IPS-15b (cell line): ENCODE results near the gene HINFP.
"Not testable (repeated sequence)": the region's sequence is repeated elsewhere in the genome, so short reads cannot be mapped to it uniquely, and the experiment has no call there.

Experiments used
- H3K27me3 ChIP-seq: one replicate; pipeline ENCODE4 v1.6.1; 2013; ENCODE audit warnings: low read length; ENCODE audit not compliant: control insufficient read depth, insufficient read depth
- H3K36me3 ChIP-seq: one replicate; pipeline ENCODE4 v1.6.1; 2013; ENCODE audit warnings: low read length; ENCODE audit not compliant: control insufficient read depth, insufficient read depth
- H3K4me1 ChIP-seq: one replicate; pipeline ENCODE4 v1.6.1; 2013; ENCODE audit warnings: mild to moderate bottlenecking, low read length; ENCODE audit not compliant: control insufficient read depth, insufficient read depth
- H3K4me3 ChIP-seq: one replicate; pipeline ENCODE4 v1.5.1; 2013; ENCODE audit warnings: low read depth, low read length
- H3K9ac ChIP-seq: one replicate; pipeline ENCODE4 v1.6.1; 2013; ENCODE audit warnings: low read depth, mild to moderate bottlenecking, low read length
- H3K9me3 ChIP-seq: one replicate; pipeline ENCODE4 v1.6.1; 2013; ENCODE audit warnings: mild to moderate bottlenecking, low read length; ENCODE audit not compliant: control insufficient read depth, insufficient read depth

HINFP gene

GRCh38 chr11:119168471-119169281 is 47.3 kb downstream of the HINFP start, which contains the start of gene NLRX1:
TSS of gene NLRX1 (plus strand) at chr11:119168725. CDS start at chr11:119171404, 2,679 bp downstream.
- H3K4me1 ChIP-seq, result peaks cover 8% of the 10 kb centered on the region
- H3K9ac ChIP-seq, result peak within 1 kb of the TSS; percentile 81
- H3K9me3 ChIP-seq, result no peaks in the 10 kb centered on the region
- H3K36me3 ChIP-seq, result peaks cover 3% of the 10 kb centered on the region
- no peaks in the 10 kb centered on the region for H3K27me3 ChIP-seq
- H3K4me3 ChIP-seq, result peak within 1 kb of the TSS; percentile 84

GRCh38 chr11:119169282-119169719 is 47.9 kb downstream of the HINFP start:
- H3K36me3 ChIP-seq, result peaks cover 7% of the 10 kb centered on the region
- H3K27me3 ChIP-seq, result no peaks in the 10 kb centered on the region
- H3K9me3 ChIP-seq, result no peaks in the 10 kb centered on the region
- peak overlapping the region; percentile 81 for H3K9ac ChIP-seq
- H3K4me3 ChIP-seq, result peak overlapping the region; percentile 84
- peaks cover 8% of the 10 kb centered on the region for H3K4me1 ChIP-seq

- H3K9me3 ChIP-seq, result no peaks in the 10 kb centered on the region
- no peaks in the 10 kb centered on the region for H3K27me3 ChIP-seq
- no peak overlapping the region for H3K4me3 ChIP-seq
- H3K9ac ChIP-seq, result no peak overlapping the region
- H3K4me1 ChIP-seq, result peaks cover 5% of the 10 kb centered on the region
- peaks cover 11% of the 10 kb centered on the region for H3K36me3 ChIP-seq
Observed at GRCh38 chr11:119172513-119172912, 51.1 kb downstream of the HINFP start.

- Histone ChIP-seq H3K9me3 (no peaks in the 10 kb centered on the region), H3K4me1 (no peaks in the 10 kb centered on the region), H3K4me3 (no peak overlapping the region), H3K27me3 (no peaks in the 10 kb centered on the region), H3K9ac (no peak overlapping the region), H3K36me3 (peaks cover 13% of the 10 kb centered on the region)
Observed at GRCh38 chr11:119173453-119173852, 52.1 kb downstream of the HINFP start.

- no peaks in the 10 kb centered on the region for H3K4me1 ChIP-seq
- no peak overlapping the region for H3K9ac ChIP-seq
- no peaks in the 10 kb centered on the region for H3K27me3 ChIP-seq
- no peak overlapping the region for H3K4me3 ChIP-seq
- no peaks in the 10 kb centered on the region for H3K9me3 ChIP-seq
- peaks cover 13% of the 10 kb centered on the region for H3K36me3 ChIP-seq
Observed at GRCh38 chr11:119175493-119176077, 54.2 kb downstream of the HINFP start.

GRCh38 chr11:119178166-119178680 is 56.8 kb downstream of the HINFP start:
- no peaks in the 10 kb centered on the region for H3K4me1 ChIP-seq
- no peak overlapping the region for H3K4me3 ChIP-seq
- no peaks in the 10 kb centered on the region for H3K9me3 ChIP-seq
- no peaks in the 10 kb centered on the region for H3K27me3 ChIP-seq
- no peak overlapping the region for H3K9ac ChIP-seq
- H3K36me3 ChIP-seq, result peaks cover 13% of the 10 kb centered on the region

GRCh38 chr11:119179342-119179741 is 58.0 kb downstream of the HINFP start:
- H3K36me3 ChIP-seq, result peaks cover 6% of the 10 kb centered on the region
- H3K4me3 ChIP-seq, result no peak overlapping the region
- no peaks in the 10 kb centered on the region for H3K27me3 ChIP-seq
- no peaks in the 10 kb centered on the region for H3K4me1 ChIP-seq
- no peaks in the 10 kb centered on the region for H3K9me3 ChIP-seq
- no peak overlapping the region for H3K9ac ChIP-seq

- H3K9ac ChIP-seq, result no peak overlapping the region
- no peak overlapping the region for H3K4me3 ChIP-seq
- H3K9me3 ChIP-seq, result no peaks in the 10 kb centered on the region
- H3K27me3 ChIP-seq, result no peaks in the 10 kb centered on the region
- H3K36me3 ChIP-seq, result peaks cover 5% of the 10 kb centered on the region
- H3K4me1 ChIP-seq, result no peaks in the 10 kb centered on the region
Observed at GRCh38 chr11:119179983-119180382, 58.6 kb downstream of the HINFP start.

GRCh38 chr11:119180729-119181676 is 59.6 kb downstream of the HINFP start:
- no peaks in the 10 kb centered on the region for H3K4me1 ChIP-seq

GRCh38 chr11:119181677-119182412 is 60.5 kb downstream of the HINFP start:
- Histone ChIP-seq H3K4me3 (no peak overlapping the region), H3K9ac (no peak overlapping the region)

More at GRCh38 chr11:119180729-119181676, 59.6 kb downstream of the HINFP start:
- H3K9ac ChIP-seq, result no peak overlapping the region
- H3K36me3 ChIP-seq, result peaks cover 2% of the 10 kb centered on the region
- H3K4me3 ChIP-seq, result no peak overlapping the region
- H3K27me3 ChIP-seq, result no peaks in the 10 kb centered on the region
- no peaks in the 10 kb centered on the region for H3K9me3 ChIP-seq

GRCh38 chr11:119184399-119184798 is 63.0 kb downstream of the HINFP start:
- not testable (repeated sequence) for H3K9me3 ChIP-seq, H3K9ac ChIP-seq, H3K4me1 ChIP-seq, H3K4me3 ChIP-seq, H3K27me3 ChIP-seq, H3K36me3 ChIP-seq

More at GRCh38 chr11:119181677-119182412, 60.5 kb downstream of the HINFP start:
- peaks cover 2% of the 10 kb centered on the region for H3K36me3 ChIP-seq
- no peaks in the 10 kb centered on the region for H3K27me3 ChIP-seq
- H3K9me3 ChIP-seq, result no peaks in the 10 kb centered on the region
- H3K4me1 ChIP-seq, result no peaks in the 10 kb centered on the region
